Heart left ventricle (tissue), 16 donors: ENCODE data around the gene PARP15. TPM values are rescaled to one million over a fixed set of nuclear protein-coding genes. Genes with fewer than 3 reads are reported as not detected.
"Not testable (repeated sequence)": the region's sequence is repeated elsewhere in the genome, so short reads cannot be mapped to it uniquely, and the experiment has no call there.

Experiments
- ATAC-seq, 4 donors: fragments of 200-7000 bp; cut with Tn5 transposase; one replicate each; pipeline ENCODE4 v1.9.1; 2020 to 2022; ENCODE audit warnings: moderate library complexity in 4 of 4, mild to moderate bottlenecking in 3 of 4, moderate number of reproducible peaks in 1 of 4
- DNase-seq, 5 donors: peaks; one replicate each; pipeline ENCODE4 v3.0.0-alpha.2; 2020
- H3K27ac ChIP-seq, 12 donors: fragments of 200-600 bp; sonication (generic) in 4 of 12; one replicate each; pipeline versions ENCODE4 v1.5.0 to v1.8.0; 2016 to 2022; ENCODE audit warnings: mild to moderate bottlenecking in 2 of 12
- H3K27me3 ChIP-seq, 9 donors: fragments of 200-600 bp; sonication (generic) in 2 of 9; one replicate each; pipeline versions ENCODE4 v1.5.1 to v1.8.0; 2016 to 2022; ENCODE audit warnings: mild to moderate bottlenecking in 3 of 9
- H3K36me3 ChIP-seq, 9 donors: fragments of 200-600 bp; sonication (generic) in 2 of 9; one replicate each; pipeline versions ENCODE4 v1.5.0 to v1.8.0; 2018 to 2022; ENCODE audit warnings: mild to moderate bottlenecking in 2 of 9
- H3K4me1 ChIP-seq, 12 donors: fragments of 200-600 bp; sonication (generic) in 4 of 12; one replicate each; pipeline versions ENCODE4 v1.5.0 to v1.8.0; 2016 to 2022; ENCODE audit warnings: mild to moderate bottlenecking in 3 of 12
- H3K4me3 ChIP-seq, 12 donors: fragments of 200-600 bp; sonication (generic) in 4 of 12; one replicate each; pipeline versions ENCODE4 v1.5.0 to v1.8.0; 2017 to 2022; ENCODE audit warnings: mild to moderate bottlenecking in 9 of 12, moderate library complexity in 4 of 12
- H3K9me3 ChIP-seq, 12 donors: fragments of 200-600 bp; sonication (generic) in 4 of 12; one replicate each; pipeline versions ENCODE4 v1.5.0 to v1.8.0; 2016 to 2022; ENCODE audit warnings: mild to moderate bottlenecking in 1 of 12
- POLR2A ChIP-seq, 2 donors: fragments of 450-650 bp; IDR thresholded peaks; one replicate each; pipeline ENCODE4 v1.6.1; 2017; ENCODE audit warnings: antibody characterized with exemption in 2 of 2, mild to moderate bottlenecking in 2 of 2, moderate library complexity in 2 of 2
- WGBS, 4 donors: extraction: QIAGEN DNeasy Blood & Tissue Kit in 2 of 4; methylation state at CpG; one replicate each; pipeline versions ENCODE4 v1.1.5 to v1.1.7; 2013 to 2018; 5-methylcytosine and 5-hydroxymethylcytosine counted together
- intact Hi-C, 10 donors: fragments of 100-400 bp; cut with DNase I; formaldehyde crosslinking; loops; one replicate each; pipeline versions ENCODE4 v1.11.1 to v1.14.2; 2022
- polyA plus RNA-seq, 2 donors: library from polyadenylated mRNA; stranded (reverse); fragments of 200-250 nt; gene quantifications; one replicate each; pipeline ENCODE4 v1.2.3, GENCODE V29; 2013
- total RNA-seq, 9 donors: library from RNA; depleted of rRNA in 2 of 9; stranded (reverse); fragments of >200 nt in 2 of 9; fragmentation: NEBNext Ultra II Directional in 3 of 9; extraction: Animal tissue kit (Norgen Biotek cat#: 25700) in 3 of 9; gene quantifications; one replicate each; pipeline versions ENCODE4 v1.1.0 to v1.2.4, GENCODE V29; 2016 to 2023
- TF ChIP-seq, protein P1 (sequence below), 12 donors: fragments of 200-600 bp; sonication (generic) in 4 of 12; IDR thresholded peaks; one replicate each; pipeline versions ENCODE4 v1.5.0 to v1.8.0; 2018 to 2022; ENCODE audit warnings: antibody characterized with exemption in 12 of 12, mild to moderate bottlenecking in 5 of 12
- donor health status: ischemic (EF 13 %, LVEDD 7.1; RV severe dilation, severe dysfunction).
- donor health status: healthy with polysubstance abuse.
- donor health status: DM: no; HTN: yes; CAD: no.
- donor health status: DM: no; HTN: no; CAD: no.
- donor health status: ischemic (EF 25% LVEDD 6.9; RV normal size, moderate dysfunction).
- donor health status: ischemic (EF 25% LVEDD 5.7; RV mildly dilated, moderate dysfunction).
- donor health status: healthy.
- donor health status: DM: yes; HTN: yes; CAD: no.
- donor health status: ischemic (EF 35%, LVEDD 5.7; RV mildly dilated, moderate dysfunction).
- donor health status: nonischemic (EF 11% LVEDD 7.7; RV severe dilation, severe dysfunction).
- donor health status: DM: yes; HTN: yes; CAD: no.
- donor health status: PGD.
- donor health status: ischemic (EF 29% LVEDD 5.4; RV normal size, mild dysfunction).
- donor health status: nonischemic (EF 23%, LVEDD 6.1; RV moderate dilation, normal function).

Gene PARP15
- total and polyA plus RNA-seq, 11 donors, result 0.21 to 2.9 (median 0.67) TPM

GRCh38 chr3:122636697-122637096 is 59.2 kb downstream of the PARP15 start:
- TF ChIP-seq POLR2A (IDR thresholded peaks at IDR 0.05), result no peak
- TF ChIP-seq, protein P1, sequence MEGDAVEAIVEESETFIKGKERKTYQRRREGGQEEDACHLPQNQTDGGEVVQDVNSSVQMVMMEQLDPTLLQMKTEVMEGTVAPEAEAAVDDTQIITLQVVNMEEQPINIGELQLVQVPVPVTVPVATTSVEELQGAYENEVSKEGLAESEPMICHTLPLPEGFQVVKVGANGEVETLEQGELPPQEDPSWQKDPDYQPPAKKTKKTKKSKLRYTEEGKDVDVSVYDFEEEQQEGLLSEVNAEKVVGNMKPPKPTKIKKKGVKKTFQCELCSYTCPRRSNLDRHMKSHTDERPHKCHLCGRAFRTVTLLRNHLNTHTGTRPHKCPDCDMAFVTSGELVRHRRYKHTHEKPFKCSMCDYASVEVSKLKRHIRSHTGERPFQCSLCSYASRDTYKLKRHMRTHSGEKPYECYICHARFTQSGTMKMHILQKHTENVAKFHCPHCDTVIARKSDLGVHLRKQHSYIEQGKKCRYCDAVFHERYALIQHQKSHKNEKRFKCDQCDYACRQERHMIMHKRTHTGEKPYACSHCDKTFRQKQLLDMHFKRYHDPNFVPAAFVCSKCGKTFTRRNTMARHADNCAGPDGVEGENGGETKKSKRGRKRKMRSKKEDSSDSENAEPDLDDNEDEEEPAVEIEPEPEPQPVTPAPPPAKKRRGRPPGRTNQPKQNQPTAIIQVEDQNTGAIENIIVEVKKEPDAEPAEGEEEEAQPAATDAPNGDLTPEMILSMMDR (IDR thresholded peaks at IDR 0.05), result no peak
- Histone ChIP-seq H3K4me3 (no peak overlapping the region), H3K27me3 (no peaks in the 10 kb centered on the region), H3K36me3 (no peaks in the 10 kb centered on the region), H3K27ac (no peak overlapping the region), H3K4me1 (no peaks in the 10 kb centered on the region), H3K9me3 (no peaks in the 10 kb centered on the region)
- no peak for DNase-seq
- whole genome bisulfite sequencing, 4 donors, result 48 to 50% (median 49%) methylated on average over 3 of the region's 3 CpGs
- no peak for ATAC-seq
- intact Hi-C loops, result no loop called here

DNA sequence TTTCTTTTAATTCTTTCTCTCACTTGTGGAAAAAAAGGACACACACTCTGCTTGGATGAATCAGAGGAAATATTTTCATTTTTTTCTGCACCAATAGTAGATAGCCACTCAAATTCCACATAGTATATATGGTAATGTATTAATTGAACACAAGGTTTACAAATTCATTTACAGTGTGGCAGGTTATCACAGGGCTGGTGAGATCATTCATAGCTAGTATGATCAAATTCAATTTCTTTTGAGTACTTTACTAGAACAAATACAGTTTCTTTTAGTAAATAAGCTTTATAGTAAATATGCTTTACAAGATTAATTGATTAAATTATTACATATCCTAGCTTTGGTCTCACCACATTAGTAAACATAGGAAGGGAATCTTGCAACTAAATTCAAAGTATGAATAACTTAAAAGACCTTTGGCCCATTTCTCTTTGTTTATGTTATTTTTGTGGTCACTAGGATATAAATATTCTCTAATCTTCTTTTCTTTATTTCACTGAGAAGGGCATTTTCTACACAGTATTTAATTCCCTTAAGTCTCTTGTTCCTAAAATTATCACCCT is 63.1 kb downstream of the PARP15 start:
- H3K27me3 ChIP-seq, result no peaks in the 10 kb centered on the region
- no peak overlapping the region for H3K27ac ChIP-seq
- TF ChIP-seq POLR2A (IDR thresholded peaks at IDR 0.05), result no peak
- TF ChIP-seq, protein P1 (IDR thresholded peaks at IDR 0.05), result no peak
- H3K4me3 ChIP-seq, result no peak overlapping the region
- H3K9me3 ChIP-seq, result no peaks in the 10 kb centered on the region
- intact Hi-C loops, result no loop called here
- no peaks in the 10 kb centered on the region for H3K36me3 ChIP-seq
- DNase-seq (no peak), ATAC-seq (no peak)
- H3K4me1 ChIP-seq, result no peaks in the 10 kb centered on the region

- no peaks in the 10 kb centered on the region for H3K9me3 ChIP-seq
- no peaks in the 10 kb centered on the region for H3K36me3 ChIP-seq
- ATAC-seq, result no peak
- peaks cover 0 to 2% (median 0%) of the 10 kb centered on the region in 9 donors for H3K27me3 ChIP-seq
- H3K4me1 ChIP-seq, result no peaks in the 10 kb centered on the region
- no peak overlapping the region for H3K27ac ChIP-seq
- no peak overlapping the region for H3K4me3 ChIP-seq
- WGBS, 4 donors, result 78 to 85% (median 80%) methylated on average over 2 of the region's 2 CpGs
- TF ChIP-seq, protein P1 (IDR thresholded peaks at IDR 0.05), result no peak
- no peak for TF ChIP-seq POLR2A (IDR thresholded peaks at IDR 0.05)
- no peak for DNase-seq
- intact Hi-C loops, result no loop called here
Observed at GRCh38 chr3:122642935-122643334, 65.5 kb downstream of the PARP15 start.

- 58 to 72% (median 64%) methylated on average over 5 of the region's 5 CpGs for WGBS, 4 donors
- no peaks in the 10 kb centered on the region for H3K4me1 ChIP-seq
- TF ChIP-seq, protein P1 (IDR thresholded peaks at IDR 0.05), result no peak
- no peak for TF ChIP-seq POLR2A (IDR thresholded peaks at IDR 0.05)
- peaks cover 0 to 7% (median 0%) of the 10 kb centered on the region in 9 donors for H3K27me3 ChIP-seq
- intact Hi-C loops, result no loop called here
- H3K27ac ChIP-seq, result peak overlapping the region in 1 of 12 donors; percentile 57
- no peaks in the 10 kb centered on the region for H3K36me3 ChIP-seq
- ATAC-seq (peak in 1 of 4 donors; percentile 41), DNase-seq (no peak)
- peak overlapping the region in 1 of 12 donors; percentile 23 for H3K4me3 ChIP-seq
- no peaks in the 10 kb centered on the region for H3K9me3 ChIP-seq
Observed at GRCh38 chr3:122646146-122646988, 68.9 kb downstream of the PARP15 start.

GRCh38 chr3:122651233-122651907 is 73.9 kb downstream of the PARP15 start:
- DNase-seq, H3K36me3 ChIP-seq, H3K27ac ChIP-seq, H3K9me3 ChIP-seq, ATAC-seq, H3K4me1 ChIP-seq, H3K4me3 ChIP-seq, intact Hi-C loops, H3K27me3 ChIP-seq: not testable (repeated sequence)
- WGBS, 4 donors, result 69 to 78% (median 72%) methylated on average over 10 to 11 of the region's 11 CpGs

- H3K4me1 ChIP-seq, H3K27me3 ChIP-seq, intact Hi-C loops, H3K4me3 ChIP-seq, H3K36me3 ChIP-seq, ATAC-seq, DNase-seq, H3K9me3 ChIP-seq, H3K27ac ChIP-seq: not testable (repeated sequence)
- 83 to 97% (median 89%) methylated on average over 6 of the region's 6 CpGs for WGBS, 4 donors
Observed at GRCh38 chr3:122651962-122652361, 74.5 kb downstream of the PARP15 start.
